ENCODE data around the gene CEP63. TPM values are rescaled to one million over a fixed set of nuclear protein-coding genes. Genes with fewer than 3 reads are reported as not detected.

The CEP63 gene
- 10 to 100 TPM; 17.9 to 25.7 (median 19.5) TPM for total RNA-seq
- total RNA-seq (2013) = 33.3 TPM

- H3K27ac ChIP-seq (ENCODE audit: low read length) = peak within 1 kb of the TSS; percentile 95
- H3K36me3 Mint-ChIP-seq = no peaks in the 10 kb centered on the region
- H3K9me3 Mint-ChIP-seq = no peaks in the 10 kb centered on the region
- H3K9me3 ChIP-seq (ENCODE audit: control insufficient read depth, insufficient read depth, low read length) = no peaks in the 10 kb centered on the region
- peaks cover 19% of the 10 kb centered on the region for H3K36me3 ChIP-seq (ENCODE audit: control insufficient read depth, insufficient read depth, low read length)
- peak; percentile 79 to 92 (median 84) for ATAC-seq
- peak within 1 kb of the TSS; percentile 86 for H3K4me3 ChIP-seq (ENCODE audit: low read length)
- intact Hi-C loops (cut with micrococcal nuclease) = loop anchor here (1.0 to 5.0 kb wide), 4 partner anchors 194 to 1764 kb away; partner anchors contain the start of genes CDV3, NPHP3 and SRPRB
- WGBS (ENCODE audit: insufficient coverage) = 0% methylated on average over 81 of the region's 81 CpGs
- peaks cover 23% of the 10 kb centered on the region for H3K4me1 ChIP-seq (ENCODE audit: control insufficient read depth, insufficient read depth, low read length)
- peak within 1 kb of the TSS; percentile 99 for H3K4me3 Mint-ChIP-seq
- TF ChIP-seq CTCF (IDR thresholded peaks at IDR 0.05) = no peak
- no peaks in the 10 kb centered on the region for H3K27me3 Mint-ChIP-seq (ENCODE audit: low read depth in 2 of 2)
- peaks cover 41 to 53% of the 10 kb centered on the region in 2 donors for H3K4me1 Mint-ChIP-seq
- no peaks in the 10 kb centered on the region for H3K27me3 ChIP-seq (ENCODE audit: control insufficient read depth, insufficient read depth, low read length)
- DNase-seq = peak; percentile 91 to 98
- peak within 1 kb of the TSS; percentile 98 to 99 for H3K27ac Mint-ChIP-seq
Measured at GRCh38 chr3:134485718-134486576, at the start of gene CEP63, which contains the start of gene ANAPC13. Gene CEP63, plus strand, starts transcription at chr3:134486057. Its CDS starts 9,264 bp downstream, at chr3:134495321. Gene ANAPC13, minus strand, starts transcription at chr3:134485985. Its CDS starts 3,081 bp downstream, at chr3:134482904.

GRCh38 chr3:134437211-134437752 lies 48.6 kb upstream of the CEP63 start:
- DNase-seq = no peak
- Histone ChIP-seq H3K27me3 (ENCODE audit: control insufficient read depth, insufficient read depth, low read length) (no peaks in the 10 kb centered on the region), H3K27ac (ENCODE audit: low read length) (no peak overlapping the region), H3K4me1 (ENCODE audit: control insufficient read depth, insufficient read depth, low read length) (no peaks in the 10 kb centered on the region), H3K4me3 (ENCODE audit: low read length) (no peak overlapping the region), H3K9me3 (ENCODE audit: control insufficient read depth, insufficient read depth, low read length) (no peaks in the 10 kb centered on the region), H3K36me3 (ENCODE audit: control insufficient read depth, insufficient read depth, low read length) (no peaks in the 10 kb centered on the region)
- WGBS (ENCODE audit: insufficient coverage) = 92% methylated on average over 3 of the region's 3 CpGs
- Mint-ChIP-seq H3K27ac (no peak overlapping the region), H3K9me3 (no peaks in the 10 kb centered on the region), H3K4me3 (no peak overlapping the region), H3K27me3 (ENCODE audit: low read depth in 2 of 2) (peaks cover 25 to 32% of the 10 kb centered on the region in 2 donors), H3K4me1 (no peaks in the 10 kb centered on the region), H3K36me3 (no peaks in the 10 kb centered on the region)
- ATAC-seq = no peak
- TF ChIP-seq CTCF (IDR thresholded peaks at IDR 0.05) = no peak
- intact Hi-C loops (cut with micrococcal nuclease) = no loop called here

DNA sequence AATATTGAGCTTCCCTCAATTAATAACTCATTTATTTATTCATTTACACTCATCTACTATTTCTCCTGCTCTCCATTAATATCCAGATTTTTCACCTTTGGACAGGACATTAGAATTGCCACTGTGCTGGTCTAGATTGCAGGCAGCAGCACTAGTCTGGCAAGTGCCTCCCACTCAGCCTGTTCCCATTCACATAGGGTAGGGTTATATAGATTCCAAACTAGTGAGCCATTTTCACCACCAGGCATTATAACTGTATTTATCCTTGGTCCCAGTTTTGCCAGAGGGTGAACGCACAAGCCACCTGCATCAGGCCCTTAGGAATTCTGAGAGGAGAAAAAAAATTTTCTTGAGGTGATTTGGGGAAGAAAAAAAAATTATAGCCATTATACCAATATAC lies 44.5 kb upstream of the CEP63 start:
- H3K4me1 ChIP-seq (ENCODE audit: control insufficient read depth, insufficient read depth, low read length) = no peaks in the 10 kb centered on the region
- Mint-ChIP-seq H3K4me3 (no peak overlapping the region), H3K27ac (no peak overlapping the region), H3K4me1 (no peaks in the 10 kb centered on the region), H3K27me3 (ENCODE audit: low read depth in 2 of 2) (peaks cover 36 to 43% of the 10 kb centered on the region in 2 donors), H3K9me3 (peaks cover 4 to 11% of the 10 kb centered on the region in 2 donors), H3K36me3 (no peaks in the 10 kb centered on the region)
- intact Hi-C loops (cut with micrococcal nuclease) = no loop called here
- no peaks in the 10 kb centered on the region for H3K36me3 ChIP-seq (ENCODE audit: control insufficient read depth, insufficient read depth, low read length)
- no peak for ATAC-seq
- no peak overlapping the region for H3K27ac ChIP-seq (ENCODE audit: low read length)
- H3K4me3 ChIP-seq (ENCODE audit: low read length) = no peak overlapping the region
- WGBS (ENCODE audit: insufficient coverage) = no CpG with 5 or more reads among the region's 1 CpG
- TF ChIP-seq CTCF (IDR thresholded peaks at IDR 0.05) = no peak
- H3K27me3 ChIP-seq (ENCODE audit: control insufficient read depth, insufficient read depth, low read length) = peaks cover 5% of the 10 kb centered on the region
- DNase-seq = no peak
- H3K9me3 ChIP-seq (ENCODE audit: control insufficient read depth, insufficient read depth, low read length) = no peaks in the 10 kb centered on the region

All from natural killer cell (primary cell).